ENCODE results near the gene FAM72A. TPM values are rescaled to one million over a fixed set of nuclear protein-coding genes. Genes with fewer than 3 reads are reported as not detected.
"Not testable (repeated sequence)": the region's sequence is repeated elsewhere in the genome, so short reads cannot be mapped to it uniquely, and the experiment has no call there.

Gene FAM72A
- total RNA-seq, 1 donor from 2014 or later, result 4.2 TPM

GRCh38 chr1:206215600-206216392 lies 13.2 kb upstream of the FAM72A start:
- not testable (repeated sequence) for DNase-seq (ENCODE audit: low read depth in 2 of 2)

GRCh38 chr1:206210802-206211201 lies 8.2 kb upstream of the FAM72A start:
- DNase-seq (ENCODE audit: low read depth in 2 of 2), result not testable (repeated sequence)

- not testable (repeated sequence) for DNase-seq (ENCODE audit: low read depth in 2 of 2)
Measured at GRCh38 chr1:206205569-206205968, 2.9 kb upstream of the FAM72A start.

- peak; percentile 48 to 58 for DNase-seq (ENCODE audit: low read depth in 2 of 2)
Measured at GRCh38 chr1:206204871-206205270, 2.2 kb upstream of the FAM72A start.

- not testable (repeated sequence) for DNase-seq (ENCODE audit: low read depth in 2 of 2)
Measured at GRCh38 chr1:206204159-206204511, 1.5 kb upstream of the FAM72A start.

GRCh38 chr1:206203364-206204158 lies 922 bp upstream of the FAM72A start, which contains the start of gene SRGAP2:
SRGAP2 (plus strand) TSS chr1:206203541; CDS start chr1:206205971, 2,430 bp downstream.
- peak; percentile 4 to 52 for DNase-seq (ENCODE audit: low read depth in 2 of 2)

- not testable (repeated sequence) for DNase-seq (ENCODE audit: low read depth in 2 of 2)
Measured at GRCh38 chr1:206196748-206197424, 5.8 kb downstream of the FAM72A start.

GRCh38 chr1:206195182-206195581 lies 7.5 kb downstream of the FAM72A start:
- not testable (repeated sequence) for DNase-seq (ENCODE audit: low read depth in 2 of 2)

GRCh38 chr1:206186826-206187225 lies 15.8 kb downstream of the FAM72A start:
- not testable (repeated sequence) for DNase-seq (ENCODE audit: low read depth in 2 of 2)

GRCh38 chr1:206185778-206186177 lies 16.9 kb downstream of the FAM72A start:
- not testable (repeated sequence) for DNase-seq (ENCODE audit: low read depth in 2 of 2)

- not testable (repeated sequence) for DNase-seq (ENCODE audit: low read depth in 2 of 2)
Measured at GRCh38 chr1:206183788-206184187, 18.9 kb downstream of the FAM72A start.

- DNase-seq (ENCODE audit: low read depth in 2 of 2), result peak; percentile 10 to 19
Measured at GRCh38 chr1:206182368-206183317, 20.0 kb downstream of the FAM72A start.

- DNase-seq (ENCODE audit: low read depth in 2 of 2), result not testable (repeated sequence)
Measured at GRCh38 chr1:206179666-206180065, 23.0 kb downstream of the FAM72A start.

- DNase-seq (ENCODE audit: low read depth in 2 of 2), result not testable (repeated sequence)
Measured at GRCh38 chr1:206178061-206178989, 24.3 kb downstream of the FAM72A start.

- not testable (repeated sequence) for DNase-seq (ENCODE audit: low read depth in 2 of 2)
Measured at GRCh38 chr1:206176114-206176502, 26.5 kb downstream of the FAM72A start.

GRCh38 chr1:206175459-206176113 lies 27.1 kb downstream of the FAM72A start:
- DNase-seq (ENCODE audit: low read depth in 2 of 2), result not testable (repeated sequence)

GRCh38 chr1:206174182-206174868 lies 28.3 kb downstream of the FAM72A start:
- peak; percentile 7 to 35 for DNase-seq (ENCODE audit: low read depth in 2 of 2)

- DNase-seq (ENCODE audit: low read depth in 2 of 2), result not testable (repeated sequence)
Measured at GRCh38 chr1:206173110-206173719, 29.4 kb downstream of the FAM72A start.
